ENCODE results near the gene CREB3L2.

- TF ChIP-seq CTCF (IDR thresholded peaks at IDR 0.05; ENCODE audit: control extremely low read depth in 1 of 3, insufficient read depth in 1 of 3, low read depth in 1 of 3, low read length in 3 of 3) (no peak), SP1 (IDR thresholded peaks at IDR 0.05; ENCODE audit: low read depth, low read length) (no peak), CEBPB (IDR thresholded peaks at IDR 0.05; ENCODE audit: low read depth, low read length) (no peak), POLR2AphosphoS5 (IDR thresholded peaks at IDR 0.05; ENCODE audit: low read depth, low read length) (no peak)
Observed at GRCh38 chr7:137960020-137960419, 41.9 kb downstream of the CREB3L2 start.
